Inferior parietal cortex (tissue), 1 donor: ENCODE results near the gene LSM2.
A peak's percentile ranks its signal among the peaks of the same experiment; 100 is the strongest.
"Not testable (repeated sequence)": the region's sequence is repeated elsewhere in the genome, so short reads cannot be mapped to it uniquely, and the experiment has no call there.

Source experiments
- DNase-seq: peaks from one replicate; pipeline ENCODE4 v3.0.0-alpha.2; 2016; ENCODE audit errors: extremely low spot score

The LSM2 gene

GRCh38 chr6:31806470-31807272 lies at the start of gene LSM2:
LSM2 (minus strand) TSS chr6:31806966; CDS start chr6:31806757, 209 bp downstream.
- DNase-seq = peak; percentile 97

GRCh38 chr6:31851980-31852718 lies 45.4 kb upstream of the LSM2 start:
- not testable (repeated sequence) for DNase-seq

- no peak for DNase-seq
Measured at GRCh38 chr6:31851485-31851832, 44.7 kb upstream of the LSM2 start.

GRCh38 chr6:31850765-31851484 lies 44.2 kb upstream of the LSM2 start:
- DNase-seq = no peak

- DNase-seq = no peak
Measured at GRCh38 chr6:31847276-31847978, 40.7 kb upstream of the LSM2 start.

GRCh38 chr6:31844507-31844906 lies 37.7 kb upstream of the LSM2 start:
- DNase-seq = no peak

GRCh38 chr6:31842053-31842452 lies 35.3 kb upstream of the LSM2 start:
- DNase-seq = no peak

- not testable (repeated sequence) for DNase-seq
Measured at GRCh38 chr6:31839779-31840126, 33.0 kb upstream of the LSM2 start.

GRCh38 chr6:31838968-31839367 lies 32.2 kb upstream of the LSM2 start:
- DNase-seq = no peak

GRCh38 chr6:31838114-31838553 lies 31.4 kb upstream of the LSM2 start:
- DNase-seq = not testable (repeated sequence)

GRCh38 chr6:31837369-31838113 lies 30.8 kb upstream of the LSM2 start:
- DNase-seq = no peak

GRCh38 chr6:31836474-31837368 lies 30.0 kb upstream of the LSM2 start:
- no peak for DNase-seq

- DNase-seq = no peak
Measured at GRCh38 chr6:31836047-31836473, 29.3 kb upstream of the LSM2 start.

GRCh38 chr6:31834367-31835250 lies 27.8 kb upstream of the LSM2 start:
- peak; percentile 93 for DNase-seq

GRCh38 chr6:31831350-31832215 lies 24.8 kb upstream of the LSM2 start:
- no peak for DNase-seq

- no peak for DNase-seq
Measured at GRCh38 chr6:31830886-31831335, 24.1 kb upstream of the LSM2 start.

GRCh38 chr6:31829633-31830283 lies 23.0 kb upstream of the LSM2 start:
- peak; percentile 84 for DNase-seq
